Astrocyte (in vitro differentiated cells and primary cell): Measurements from ENCODE around the gene SNX22. TPM values are rescaled to one million over a fixed set of nuclear protein-coding genes. Genes with fewer than 3 reads are reported as not detected.

Experiments
- DNase-seq: peaks from one replicate; pipeline ENCODE4 v3.0.0-alpha.2; 2010; ENCODE audit warnings: low read depth
- FAIRE-seq: peaks from 2 replicates; lab custom pipeline; 2011; peaks lifted over from hg19 to GRCh38; lab: Jason Lieb, UNC
- H2AFZ ChIP-seq: 2 replicates; pipeline ENCODE4 v1.6.0; 2012; ENCODE audit warnings: low read depth, low read length, inconsistent platforms
- H3K27ac ChIP-seq: 2 replicates; pipeline ENCODE4 v1.5.1; 2011; ENCODE audit warnings: low read depth, low read length, inconsistent platforms
- H3K27me3 ChIP-seq: 2 replicates; pipeline ENCODE4 v1.6.0; 2011; ENCODE audit warnings: low read length, inconsistent platforms; ENCODE audit not compliant: insufficient read depth
- H3K36me3 ChIP-seq: 2 replicates; pipeline ENCODE4 v1.5.1; 2011; ENCODE audit warnings: low read length, inconsistent platforms; ENCODE audit not compliant: insufficient read depth
- H3K4me1 ChIP-seq: 2 replicates; pipeline ENCODE4 v1.5.1; 2011; ENCODE audit warnings: low read length, inconsistent platforms; ENCODE audit not compliant: insufficient read depth
- H3K4me2 ChIP-seq: 2 replicates; pipeline ENCODE4 v1.6.0; 2012; ENCODE audit warnings: low read length, inconsistent platforms
- H3K4me3 ChIP-seq: 2 replicates; pipeline ENCODE4 v1.5.1; 2011; ENCODE audit warnings: low read depth, mild to moderate bottlenecking, low read length, inconsistent platforms; ENCODE audit not compliant: insufficient read depth
- H3K79me2 ChIP-seq: 2 replicates; pipeline ENCODE4 v1.6.0; 2012; ENCODE audit warnings: mild to moderate bottlenecking, low read length, inconsistent platforms; ENCODE audit not compliant: insufficient read depth
- H3K9ac ChIP-seq: 2 replicates; pipeline ENCODE4 v1.6.0; 2012; ENCODE audit warnings: mild to moderate bottlenecking, low read length, inconsistent platforms
- H3K9me3 ChIP-seq: 2 replicates; pipeline ENCODE4 v1.5.1; 2012; ENCODE audit warnings: low read depth, mild to moderate bottlenecking, low read length, inconsistent platforms; ENCODE audit not compliant: insufficient read depth
- H4K20me1 ChIP-seq: 2 replicates; pipeline ENCODE4 v1.6.0; 2012; ENCODE audit warnings: low read length, inconsistent platforms; ENCODE audit not compliant: insufficient read depth
- H3K27ac Mint-ChIP-seq: one replicate; pipeline ENCODE4 v1.8.0; 2021; ENCODE audit warnings: mild to moderate bottlenecking, mixed read lengths; ENCODE audit not compliant: unreplicated experiment
- H3K27me3 Mint-ChIP-seq: one replicate; pipeline ENCODE4 v1.8.0; 2021; ENCODE audit warnings: low read depth, mixed read lengths; ENCODE audit not compliant: unreplicated experiment
- H3K36me3 Mint-ChIP-seq: one replicate; pipeline ENCODE4 v1.8.0; 2021; ENCODE audit warnings: low read depth, mixed read lengths; ENCODE audit not compliant: unreplicated experiment
- H3K4me1 Mint-ChIP-seq: one replicate; pipeline ENCODE4 v1.8.0; 2021; ENCODE audit warnings: low read depth, mixed read lengths; ENCODE audit not compliant: unreplicated experiment
- H3K4me3 Mint-ChIP-seq: one replicate; pipeline ENCODE4 v1.8.0; 2021; ENCODE audit warnings: mild to moderate bottlenecking, moderate library complexity, mixed read lengths; ENCODE audit not compliant: unreplicated experiment
- H3K9me3 Mint-ChIP-seq: one replicate; pipeline ENCODE4 v1.8.0; 2021; ENCODE audit warnings: mild to moderate bottlenecking, mixed read lengths; ENCODE audit not compliant: unreplicated experiment
- EZH2 ChIP-seq: IDR thresholded peaks from 2 replicates; pipeline ENCODE4 v1.6.1; 2012; ENCODE audit warnings: mild to moderate bottlenecking, low read length, inconsistent platforms; ENCODE audit not compliant: insufficient read depth
- total RNA-seq: library from RNA; stranded (reverse); gene quantifications from 2 replicates; pipeline ENCODE4 v1.2.1, GENCODE V29; 2021
- TF ChIP-seq, protein P1 (sequence below): IDR thresholded peaks from 2 replicates; pipeline ENCODE4 v1.5.1; 2011; ENCODE audit warnings: low read depth, mild to moderate bottlenecking, inconsistent platforms, low read length, moderate library complexity; ENCODE audit not compliant: insufficient read depth

SNX22 gene
- total RNA-seq, 1 donor from 2014 or later = 0.27 TPM

DNA sequence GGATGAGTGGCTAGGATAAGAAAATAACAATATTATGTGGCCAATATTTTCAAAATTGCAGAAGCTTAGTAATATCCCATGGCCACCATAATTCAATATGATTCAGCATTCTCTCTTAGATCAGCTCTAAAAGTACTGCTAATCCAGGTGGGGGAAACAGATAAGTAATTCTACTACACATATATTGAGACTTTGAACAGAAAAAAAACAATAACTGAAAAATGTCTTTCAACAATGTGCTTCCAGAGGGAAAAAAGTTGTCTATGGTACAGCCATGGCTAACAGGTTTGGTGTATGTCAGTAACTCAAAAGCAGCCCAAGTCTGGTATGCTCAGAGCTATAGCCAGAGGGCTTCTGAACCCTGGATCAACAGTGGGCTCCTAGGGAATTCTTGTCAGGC lies 53.7 kb downstream of the SNX22 start:
- H3K9me3 Mint-ChIP-seq = no peaks in the 10 kb centered on the region
- no peak overlapping the region for H2AFZ ChIP-seq
- H3K27ac Mint-ChIP-seq = no peak overlapping the region

More for the DNA sequence above, 53.7 kb downstream of the SNX22 start:
- Histone ChIP-seq H3K4me1 (no peaks in the 10 kb centered on the region), H3K79me2 (no peaks in the 10 kb centered on the region), H3K9ac (no peak overlapping the region), H3K9me3 (no peaks in the 10 kb centered on the region), H3K4me3 (no peak overlapping the region), H3K27ac (no peak overlapping the region), H4K20me1 (peaks cover under 1% of the 10 kb centered on the region), H3K27me3 (no peaks in the 10 kb centered on the region), H3K36me3 (peaks cover 18% of the 10 kb centered on the region), H3K4me2 (no peak overlapping the region)
- Mint-ChIP-seq H3K4me1 (peaks cover 2% of the 10 kb centered on the region), H3K27me3 (no peaks in the 10 kb centered on the region), H3K4me3 (no peak overlapping the region), H3K36me3 (peaks cover 13% of the 10 kb centered on the region)
- no peak for TF ChIP-seq EZH2
- TF ChIP-seq, protein P1, sequence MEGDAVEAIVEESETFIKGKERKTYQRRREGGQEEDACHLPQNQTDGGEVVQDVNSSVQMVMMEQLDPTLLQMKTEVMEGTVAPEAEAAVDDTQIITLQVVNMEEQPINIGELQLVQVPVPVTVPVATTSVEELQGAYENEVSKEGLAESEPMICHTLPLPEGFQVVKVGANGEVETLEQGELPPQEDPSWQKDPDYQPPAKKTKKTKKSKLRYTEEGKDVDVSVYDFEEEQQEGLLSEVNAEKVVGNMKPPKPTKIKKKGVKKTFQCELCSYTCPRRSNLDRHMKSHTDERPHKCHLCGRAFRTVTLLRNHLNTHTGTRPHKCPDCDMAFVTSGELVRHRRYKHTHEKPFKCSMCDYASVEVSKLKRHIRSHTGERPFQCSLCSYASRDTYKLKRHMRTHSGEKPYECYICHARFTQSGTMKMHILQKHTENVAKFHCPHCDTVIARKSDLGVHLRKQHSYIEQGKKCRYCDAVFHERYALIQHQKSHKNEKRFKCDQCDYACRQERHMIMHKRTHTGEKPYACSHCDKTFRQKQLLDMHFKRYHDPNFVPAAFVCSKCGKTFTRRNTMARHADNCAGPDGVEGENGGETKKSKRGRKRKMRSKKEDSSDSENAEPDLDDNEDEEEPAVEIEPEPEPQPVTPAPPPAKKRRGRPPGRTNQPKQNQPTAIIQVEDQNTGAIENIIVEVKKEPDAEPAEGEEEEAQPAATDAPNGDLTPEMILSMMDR = no peak
- FAIRE-seq (no peak), DNase-seq (no peak)

Other genes with a start within 250 kb of the SNX22 start
- 0.52 and 0.60 TPM in 2 replicates for gene DAPK2, start 105.2 kb upstream of the SNX22 start, total RNA-seq
- gene CIAO2A, start 57.9 kb upstream of the SNX22 start, total RNA-seq = 51.2 and 53.4 TPM in 2 replicates
- 87.7 and 89.3 TPM in 2 replicates for gene SNX1, start 55.7 kb upstream of the SNX22 start, total RNA-seq
- gene PPIB, start 11.3 kb downstream of the SNX22 start, total RNA-seq = 804 and 921 TPM in 2 replicates
- gene CSNK1G1, start 204.4 kb downstream of the SNX22 start, total RNA-seq = 37.0 and 44.6 TPM in 2 replicates
- gene PCLAF, start 229.7 kb downstream of the SNX22 start, total RNA-seq = 1.8 and 2.5 TPM in 2 replicates
- gene TRIP4, start 236.1 kb downstream of the SNX22 start, total RNA-seq = 32.0 and 40.7 TPM in 2 replicates